CD4-positive, alpha-beta T cell (primary cell): Measurements from ENCODE around the gene HTD2. TPM values are rescaled to one million over a fixed set of nuclear protein-coding genes. Genes with fewer than 3 reads are reported as not detected.

ENCODE experiments used
- ATAC-seq: fragments of 200-7000 bp; cut with Tn5 transposase; one replicate; pipeline ENCODE4 v1.10.0; 2022; ENCODE audit warnings: mild to moderate bottlenecking; ENCODE audit not compliant: poor library complexity
- CTCF ChIA-PET: fragments of 350-600 bp; sonication (Branson Sonifier 250); formaldehyde crosslinking; loops from one replicate; lab custom pipeline; 2021; ENCODE audit warnings: antibody characterized with exemption, inconsistent platforms; lab: Charles Lee
- POLR2A ChIA-PET: fragments of 350-600 bp; sonication (Branson Sonifier 250); formaldehyde crosslinking; loops from one replicate; lab custom pipeline; 2021; ENCODE audit warnings: antibody characterized with exemption, inconsistent platforms; lab: Charles Lee
- DNase-seq, 14 experiments: peaks; one replicate each; pipeline ENCODE4 v3.0.0-alpha.2; 2013 to 2020; ENCODE audit warnings: mixed read lengths in 2 of 14
- H3K27ac ChIP-seq, 2 donors: one replicate each; pipeline versions ENCODE4 v1.5.1 to v1.7.0; 2013; ENCODE audit warnings: low read length in 2 of 2, low read depth in 1 of 2, mild to moderate bottlenecking in 1 of 2
- H3K27me3 ChIP-seq, 2 experiments: 1 replicate in 1 of 2; 2 replicates in 1 of 2; pipeline versions ENCODE4 v1.6.1 to v1.7.0; 2013; ENCODE audit warnings: low read length in 2 of 2, control low read depth in 1 of 2, mild to moderate bottlenecking in 1 of 2, moderate library complexity in 1 of 2; ENCODE audit not compliant: insufficient read depth in 2 of 2, control insufficient read depth in 1 of 2
- H3K36me3 ChIP-seq: one replicate; pipeline ENCODE4 v1.6.1; 2013; ENCODE audit warnings: low read length, control low read depth; ENCODE audit not compliant: insufficient read depth
- H3K4me1 ChIP-seq: one replicate; pipeline ENCODE4 v1.6.1; 2013; ENCODE audit warnings: low read length, control low read depth; ENCODE audit not compliant: insufficient read depth
- H3K4me3 ChIP-seq: one replicate; pipeline ENCODE4 v1.5.1; 2013; ENCODE audit warnings: mild to moderate bottlenecking, low read length, moderate library complexity
- H3K9me3 ChIP-seq, 2 experiments: 1 replicate in 1 of 2; 2 replicates in 1 of 2; pipeline versions ENCODE4 v1.6.1 to v1.7.0; 2013; ENCODE audit warnings: low read length in 2 of 2, mild to moderate bottlenecking in 2 of 2, control low read depth in 1 of 2, moderate library complexity in 1 of 2; ENCODE audit not compliant: control insufficient read depth in 1 of 2, insufficient read depth in 1 of 2
- H3K27ac Mint-ChIP-seq: one replicate; pipeline ENCODE4 v1.8.0; 2020; ENCODE audit warnings: mixed read lengths
- H3K27me3 Mint-ChIP-seq: one replicate; pipeline ENCODE4 v1.8.0; 2021; ENCODE audit warnings: mixed read lengths
- H3K36me3 Mint-ChIP-seq: one replicate; pipeline ENCODE4 v1.8.0; 2021; ENCODE audit warnings: low read depth, mixed read lengths
- H3K4me1 Mint-ChIP-seq: one replicate; pipeline ENCODE4 v1.8.0; 2021; ENCODE audit warnings: low read depth, mixed read lengths
- H3K4me3 Mint-ChIP-seq: one replicate; pipeline ENCODE4 v1.8.0; 2020; ENCODE audit warnings: mild to moderate bottlenecking, mixed read lengths
- H3K9me3 Mint-ChIP-seq: one replicate; pipeline ENCODE4 v1.8.0; 2020; ENCODE audit warnings: mixed read lengths
- intact Hi-C, 2 experiments: fragments of 100-400 bp; cut with DNase I in 1 of 2; cut with micrococcal nuclease in 1 of 2; formaldehyde crosslinking; loops; one replicate each; pipeline versions ENCODE4 v1.15.1 to v1.9.0; 2023 to 2025; cut with DNase I, micrococcal nuclease
- total RNA-seq, 174 experiments: library from RNA in 2 of 174; stranded (reverse) in 2 of 174; gene quantifications; one replicate each; pipeline ENCODE4 v1.2.3 and lab custom pipeline; 2021 to 2026
- TF ChIP-seq, protein P1 (sequence below): fragments of 200-600 bp; IDR thresholded peaks from one replicate; pipeline ENCODE4 v1.8.0; 2022; ENCODE audit warnings: antibody characterized with exemption, mild to moderate bottlenecking

HTD2 gene
- total RNA-seq, 2 experiments from 2014 or later, result 7.2 to 7.3 TPM

- peaks cover 8% of the 10 kb centered on the region for H3K36me3 ChIP-seq
- DNase-seq (no peak), ATAC-seq (no peak)
- Mint-ChIP-seq H3K27me3 (no peaks in the 10 kb centered on the region), H3K4me1 (peaks cover 17% of the 10 kb centered on the region), H3K36me3 (peaks cover 27% of the 10 kb centered on the region), H3K27ac (no peak overlapping the region), H3K4me3 (no peak overlapping the region), H3K9me3 (no peaks in the 10 kb centered on the region)
- intact Hi-C loops, result no loop called here
- POLR2A ChIA-PET, result no interaction called here
- CTCF ChIA-PET, result interaction anchor here (0.7 kb wide), 1 partner anchor 1477 kb away, joined by 4 read pairs; no protein-coding TSS in a partner anchor
- no peaks in the 10 kb centered on the region for H3K27me3 ChIP-seq
- no peaks in the 10 kb centered on the region for H3K9me3 ChIP-seq
- H3K4me1 ChIP-seq, result no peaks in the 10 kb centered on the region
- TF ChIP-seq, protein P1, sequence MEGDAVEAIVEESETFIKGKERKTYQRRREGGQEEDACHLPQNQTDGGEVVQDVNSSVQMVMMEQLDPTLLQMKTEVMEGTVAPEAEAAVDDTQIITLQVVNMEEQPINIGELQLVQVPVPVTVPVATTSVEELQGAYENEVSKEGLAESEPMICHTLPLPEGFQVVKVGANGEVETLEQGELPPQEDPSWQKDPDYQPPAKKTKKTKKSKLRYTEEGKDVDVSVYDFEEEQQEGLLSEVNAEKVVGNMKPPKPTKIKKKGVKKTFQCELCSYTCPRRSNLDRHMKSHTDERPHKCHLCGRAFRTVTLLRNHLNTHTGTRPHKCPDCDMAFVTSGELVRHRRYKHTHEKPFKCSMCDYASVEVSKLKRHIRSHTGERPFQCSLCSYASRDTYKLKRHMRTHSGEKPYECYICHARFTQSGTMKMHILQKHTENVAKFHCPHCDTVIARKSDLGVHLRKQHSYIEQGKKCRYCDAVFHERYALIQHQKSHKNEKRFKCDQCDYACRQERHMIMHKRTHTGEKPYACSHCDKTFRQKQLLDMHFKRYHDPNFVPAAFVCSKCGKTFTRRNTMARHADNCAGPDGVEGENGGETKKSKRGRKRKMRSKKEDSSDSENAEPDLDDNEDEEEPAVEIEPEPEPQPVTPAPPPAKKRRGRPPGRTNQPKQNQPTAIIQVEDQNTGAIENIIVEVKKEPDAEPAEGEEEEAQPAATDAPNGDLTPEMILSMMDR, result no peak
- no peak overlapping the region for H3K4me3 ChIP-seq
- no peak overlapping the region for H3K27ac ChIP-seq
Observed at GRCh38 chr3:58340594-58341244, 34.4 kb downstream of the HTD2 start.

- Mint-ChIP-seq H3K36me3 (peaks cover 27% of the 10 kb centered on the region), H3K4me1 (peaks cover 11% of the 10 kb centered on the region), H3K4me3 (no peak overlapping the region), H3K27me3 (no peaks in the 10 kb centered on the region), H3K9me3 (no peaks in the 10 kb centered on the region), H3K27ac (no peak overlapping the region)
- CTCF ChIA-PET, result no interaction called here
- POLR2A ChIA-PET, result no interaction called here
- Histone ChIP-seq H3K4me1 (no peaks in the 10 kb centered on the region), H3K4me3 (no peak overlapping the region), H3K27me3 (no peaks in the 10 kb centered on the region), H3K9me3 (no peaks in the 10 kb centered on the region), H3K36me3 (peaks cover 8% of the 10 kb centered on the region), H3K27ac (no peak overlapping the region)
- DNase-seq, result no peak
- no peak for ATAC-seq
- TF ChIP-seq, protein P1, result no peak
- intact Hi-C loops, result no loop called here
Observed at GRCh38 chr3:58341376-58341775, 35.1 kb downstream of the HTD2 start.

GRCh38 chr3:58342676-58343075, 36.4 kb downstream of the HTD2 start:
- CTCF ChIA-PET, result no interaction called here
- H3K27me3 ChIP-seq, result no peaks in the 10 kb centered on the region
- Mint-ChIP-seq H3K4me3 (no peak overlapping the region), H3K27me3 (no peaks in the 10 kb centered on the region), H3K27ac (no peak overlapping the region), H3K9me3 (no peaks in the 10 kb centered on the region), H3K36me3 (peaks cover 27% of the 10 kb centered on the region), H3K4me1 (peaks cover 16% of the 10 kb centered on the region)
- no peak for DNase-seq
- H3K9me3 ChIP-seq, result no peaks in the 10 kb centered on the region
- intact Hi-C loops, result no loop called here
- no peak overlapping the region for H3K4me3 ChIP-seq
- POLR2A ChIA-PET, result no interaction called here
- H3K36me3 ChIP-seq, result peaks cover 8% of the 10 kb centered on the region
- H3K4me1 ChIP-seq, result no peaks in the 10 kb centered on the region
- TF ChIP-seq, protein P1, result no peak
- no peak for ATAC-seq
- no peak overlapping the region for H3K27ac ChIP-seq
